ENCODE results near the gene HDAC4.
A peak's percentile ranks its signal among the peaks of the same experiment; 100 is the strongest.

- TF ChIP-seq CTCF (IDR thresholded peaks at IDR 0.05): no peak
- TF ChIP-seq POLR2A (IDR thresholded peaks at IDR 0.05): no peak
- peak in 1 of 2 donors; percentile 81 for TF ChIP-seq EP300 (IDR thresholded peaks at IDR 0.05)
Observed at GRCh38 chr2:239296020-239296932, 104.5 kb downstream of the HDAC4 start.

All from tibial nerve (tissue), 4 donors.